ENCODE measurements around the gene HCFC1.

DNA sequence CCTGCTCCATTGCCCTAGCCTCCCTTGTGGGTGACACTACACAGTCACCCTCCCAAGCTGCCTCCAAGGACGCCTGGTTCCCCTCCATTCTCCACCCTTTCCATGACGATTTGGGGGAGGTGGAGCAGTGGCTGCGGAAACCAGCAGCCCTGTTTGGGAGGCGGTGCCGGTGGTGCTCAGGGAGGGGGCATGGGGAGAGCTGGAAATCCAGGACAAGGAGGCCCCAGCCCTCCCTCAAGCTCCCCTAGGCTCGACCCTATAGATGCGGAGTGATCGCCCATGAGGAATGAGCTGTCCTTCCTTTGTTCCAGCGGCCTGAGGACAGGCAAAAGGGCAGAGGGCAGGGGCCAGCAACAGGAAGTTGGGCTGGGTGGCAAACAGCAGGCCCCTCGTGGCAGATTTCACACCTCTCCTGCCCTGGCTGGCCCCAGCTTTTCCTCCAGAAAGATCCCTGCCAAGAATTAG lies 23.6 kb downstream of the HCFC1 start:
- TF ChIP-seq CTCF (conservative IDR thresholded peaks at IDR 0.05; ENCODE audit: low read depth, low read length) (no peak), EZH2 (IDR thresholded peaks at IDR 0.05; ENCODE audit: borderline replicate concordance, low read depth, low read length, poor library complexity, severe bottlenecking) (no peak)
